GM12878 (cell line): ENCODE measurements around the gene OSBPL10. TPM values are rescaled to one million over a fixed set of nuclear protein-coding genes. Genes with fewer than 3 reads are reported as not detected.

Experiments used
- ATAC-seq: fragments of 200-7000 bp; cut with Tn5 transposase; 3 replicates; pipeline ENCODE4 v1.9.1; 2020; ENCODE audit warnings: mild to moderate bottlenecking, moderate library complexity
- BruUV-seq: library from RNA; stranded (reverse); fragments of 400-500 nt; replicated peaks from 2 replicates; lab custom pipeline; 2021; lab: Mats Ljungman, UMichigan
- CTCF ChIA-PET: fragments of 300-600 bp; sonication (Branson Sonifier 250); formaldehyde crosslinking; extraction: SDS; loops from one replicate; lab custom pipeline; 2021; ENCODE audit warnings: inconsistent platforms; lab: Yijun Ruan, JAX
- POLR2A ChIA-PET: fragments of 350-600 bp; formaldehyde crosslinking; extraction: SDS; loops from one replicate; lab custom pipeline; 2021; ENCODE audit warnings: inconsistent platforms; lab: Charles Lee
- RAD21 ChIA-PET: fragments of 300-600 bp; sonication (Branson Sonifier 250); formaldehyde crosslinking; loops from one replicate; lab custom pipeline; 2023; ENCODE audit warnings: antibody characterized with exemption; ENCODE audit not compliant: unreplicated experiment; lab: Charles Lee
- SMC1A ChIA-PET: fragments of 300-600 bp; sonication (Branson Sonifier 250); formaldehyde crosslinking; loops from one replicate; lab custom pipeline; 2023; ENCODE audit not compliant: unreplicated experiment, uncharacterized antibody; lab: Charles Lee
- DNase-seq: peaks from one replicate; pipeline ENCODE4 v3.0.0-alpha.2; 2011; ENCODE audit warnings: low read depth, low spot score
- FAIRE-seq: peaks from 3 replicates; lab custom pipeline; 2011; peaks lifted over from hg19 to GRCh38; lab: Jason Lieb, UNC
- H2AFZ ChIP-seq: 2 replicates; pipeline ENCODE4 v1.6.0; 2011; ENCODE audit warnings: low read depth, low read length, control low read depth; ENCODE audit not compliant: control insufficient read depth
- H3K27ac ChIP-seq: 2 replicates; pipeline ENCODE4 v1.5.1; 2011; ENCODE audit warnings: control low read depth; ENCODE audit not compliant: control insufficient read depth, insufficient read depth
- H3K27me3 ChIP-seq, 2 experiments: replicated peaks in 1 of 2; 2 replicates each; pipeline versions ENCODE4 v1.6.0 to v1.6.1; 2011; ENCODE audit warnings: low read length in 1 of 2; ENCODE audit not compliant: control insufficient read depth in 2 of 2, insufficient read depth in 2 of 2
- H3K36me3 ChIP-seq, 2 experiments: 2 replicates each; pipeline ENCODE4 v1.5.1; 2011; ENCODE audit warnings: low read length in 1 of 2; ENCODE audit not compliant: control insufficient read depth in 2 of 2, insufficient read depth in 2 of 2
- H3K4me1 ChIP-seq: 2 replicates; pipeline ENCODE4 v1.6.1; 2011; ENCODE audit warnings: mild to moderate bottlenecking, low read length, moderate library complexity, mixed read lengths; ENCODE audit not compliant: control insufficient read depth, insufficient read depth
- H3K4me2 ChIP-seq: 2 replicates; pipeline ENCODE4 v1.6.0; 2011; ENCODE audit warnings: control low read depth; ENCODE audit not compliant: control insufficient read depth, insufficient read depth
- H3K4me3 ChIP-seq: fragments of 200-600 bp; sonication (generic); 2 replicates; pipeline ENCODE4 v1.5.1; 2016
- H3K79me2 ChIP-seq: 2 replicates; pipeline ENCODE4 v1.6.0; 2011; ENCODE audit warnings: low read length; ENCODE audit not compliant: control insufficient read depth, insufficient read depth
- H3K9ac ChIP-seq: 2 replicates; pipeline ENCODE4 v1.8.0; 2011; ENCODE audit warnings: low read length, control low read depth, mixed read lengths; ENCODE audit not compliant: control insufficient read depth, insufficient read depth
- H3K9me3 ChIP-seq: replicated peaks from 3 replicates; pipeline ENCODE4 v1.5.1; 2011; ENCODE audit warnings: mild to moderate bottlenecking, low read length; ENCODE audit not compliant: control insufficient read depth, insufficient read depth
- H4K20me1 ChIP-seq: 2 replicates; pipeline ENCODE4 v1.6.0; 2011; ENCODE audit not compliant: control insufficient read depth, insufficient read depth
- CEBPB ChIP-seq, 2 experiments: fragments of 150-350 bp in 1 of 2; IDR thresholded peaks; 2 replicates each; pipeline ENCODE4 v1.6.1; 2012 to 2014; ENCODE audit warnings: low read depth in 2 of 2, low read length in 2 of 2, borderline replicate concordance in 1 of 2, inconsistent platforms in 1 of 2
- ETV6 ChIP-seq, 2 experiments: fragments of 450-650 bp in 1 of 2; IDR thresholded peaks in 1 of 2; conservative IDR thresholded peaks in 1 of 2; 2 replicates each; pipeline ENCODE4 v1.6.1; 2014; ENCODE audit warnings: antibody characterized with exemption in 1 of 2, borderline replicate concordance in 1 of 2, low read depth in 1 of 2, mild to moderate bottlenecking in 1 of 2, moderate library complexity in 1 of 2
- IKZF1 ChIP-seq: fragments of 450-650 bp; conservative IDR thresholded peaks from 2 replicates; pipeline ENCODE4 v1.6.1; 2017; ENCODE audit warnings: antibody characterized with exemption, mild to moderate bottlenecking
- PAX8 ChIP-seq: fragments of 450-650 bp; IDR thresholded peaks from 2 replicates; pipeline ENCODE4 v1.6.1; 2017; ENCODE audit warnings: mild to moderate bottlenecking, moderate library complexity
- RAD21 ChIP-seq: IDR thresholded peaks from 2 replicates; pipeline ENCODE4 v1.6.1; 2011; ENCODE audit warnings: mild to moderate bottlenecking, low read depth, low read length, moderate library complexity; ENCODE audit not compliant: insufficient read depth
- STAT3 ChIP-seq: IDR thresholded peaks from 2 replicates; pipeline ENCODE4 v1.6.1; 2011; ENCODE audit warnings: low read depth, low read length, improper control_type of control experiment
- SUZ12 ChIP-seq: fragments of 200-600 bp; sonication (generic); IDR thresholded peaks from one replicate; pipeline ENCODE4 v1.6.1; 2018; ENCODE audit warnings: antibody characterized with exemption, mild to moderate bottlenecking; ENCODE audit not compliant: unreplicated experiment
- YBX1 ChIP-seq: fragments of 450-650 bp; IDR thresholded peaks from 2 replicates; pipeline ENCODE4 v1.6.1; 2016; ENCODE audit warnings: antibody characterized with exemption
- ZNF384 ChIP-seq: IDR thresholded peaks from 2 replicates; pipeline ENCODE4 v1.6.1; 2012; ENCODE audit warnings: low read depth, mild to moderate bottlenecking, low read length, improper control_type of control experiment, borderline replicate concordance
- WGBS: methylation state at CpG from one replicate; pipeline ENCODE4 v1.1.6; 2016; ENCODE audit warnings: low lambda C conversion rate; ENCODE audit not compliant: insufficient replicate concordance, insufficient coverage; ENCODE audit errors: missing lambda C conversion rate; 5-methylcytosine and 5-hydroxymethylcytosine counted together
- in situ Hi-C: fragments of 300-500 bp; cut with MboI; formaldehyde crosslinking; loops from 9 replicates; pipeline ENCODE4 v1.14.3; 2018; ENCODE audit warnings: mixed read lengths
- intact Hi-C: fragments of 100-400 bp; cut with micrococcal nuclease; formaldehyde crosslinking; loops from one replicate; pipeline ENCODE4 v1.14.2; 2022; ENCODE audit not compliant: unreplicated experiment
- polyA plus RNA-seq, 11 experiments: library from polyadenylated mRNA; depleted of rRNA in 4 of 11; unstranded in 6 of 11; stranded (reverse) in 5 of 11; fragments of >200 nt; fragmentation: Nextera tagmentation in 4 of 11; fragmentation: Illumina TruSeq in 1 of 11; extraction: Ambion mirVana in 4 of 11; extraction: Trizol in 1 of 11; gene quantifications; 1 replicate in 1 of 11; 2 replicates in 10 of 11; pipeline versions ENCODE4 v1.2.1 to v1.2.3, GENCODE V29; 2011 to 2016; ENCODE audit warnings: inconsistent platforms in 2 of 11, missing spikeins in 2 of 11, low read depth in 1 of 11
- total RNA-seq, 4 experiments: library from RNA; depleted of rRNA in 3 of 4; stranded (reverse); fragments of >200 nt in 3 of 4; fragmentation: Illumina TruSeq in 1 of 4; extraction: Trizol in 1 of 4; gene quantifications; 2 replicates each; pipeline versions ENCODE4 v1.2.1 to v1.2.3, GENCODE V29; 2013 to 2021
- TF ChIP-seq, protein P1 (sequence below): fragments of 450-650 bp; IDR thresholded peaks from 2 replicates; pipeline ENCODE4 v1.6.1; 2017; ENCODE audit warnings: mild to moderate bottlenecking, moderate library complexity
- TF ChIP-seq, protein P2 (sequence below): fragments of 150-350 bp; IDR thresholded peaks from 2 replicates; pipeline ENCODE4 v1.6.1; 2016; ENCODE audit warnings: low read depth, low read length
- TF ChIP-seq, protein P3 (sequence below): IDR thresholded peaks from 2 replicates; pipeline ENCODE4 v1.6.1; 2011; ENCODE audit warnings: borderline replicate concordance, low read depth, mild to moderate bottlenecking, moderate library complexity, mixed read lengths, low read length; ENCODE audit not compliant: insufficient read depth; ENCODE audit errors: extremely low read length

Gene OSBPL10
- total and polyA plus RNA-seq, 10 of the 15 experiments (the other 5 are each of a cell fraction or from before 2014, with no cell fraction given), result 0.03 to 0.25 (median 0.09) TPM; not detected in 5

DNA sequence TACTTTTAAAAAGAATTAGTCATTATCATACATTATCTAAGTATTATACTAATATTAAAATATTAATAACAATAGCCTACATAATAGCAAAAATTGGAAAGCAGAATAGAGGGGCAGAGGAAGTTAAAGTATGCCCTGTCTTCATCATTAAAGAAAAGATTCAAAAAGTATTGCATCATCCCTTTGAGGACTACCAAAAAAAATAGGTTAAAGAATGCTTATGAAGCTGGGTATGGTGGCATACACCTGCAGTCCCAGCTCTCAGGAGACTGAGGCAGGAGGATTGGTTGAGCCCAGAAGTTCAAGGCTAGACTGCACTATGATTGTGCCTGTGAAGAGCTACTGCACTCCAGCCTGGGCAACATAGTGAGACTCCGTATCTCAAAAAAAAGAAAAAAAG, 240.7 kb downstream of the OSBPL10 start (continued):
- TF ChIP-seq, protein P1, sequence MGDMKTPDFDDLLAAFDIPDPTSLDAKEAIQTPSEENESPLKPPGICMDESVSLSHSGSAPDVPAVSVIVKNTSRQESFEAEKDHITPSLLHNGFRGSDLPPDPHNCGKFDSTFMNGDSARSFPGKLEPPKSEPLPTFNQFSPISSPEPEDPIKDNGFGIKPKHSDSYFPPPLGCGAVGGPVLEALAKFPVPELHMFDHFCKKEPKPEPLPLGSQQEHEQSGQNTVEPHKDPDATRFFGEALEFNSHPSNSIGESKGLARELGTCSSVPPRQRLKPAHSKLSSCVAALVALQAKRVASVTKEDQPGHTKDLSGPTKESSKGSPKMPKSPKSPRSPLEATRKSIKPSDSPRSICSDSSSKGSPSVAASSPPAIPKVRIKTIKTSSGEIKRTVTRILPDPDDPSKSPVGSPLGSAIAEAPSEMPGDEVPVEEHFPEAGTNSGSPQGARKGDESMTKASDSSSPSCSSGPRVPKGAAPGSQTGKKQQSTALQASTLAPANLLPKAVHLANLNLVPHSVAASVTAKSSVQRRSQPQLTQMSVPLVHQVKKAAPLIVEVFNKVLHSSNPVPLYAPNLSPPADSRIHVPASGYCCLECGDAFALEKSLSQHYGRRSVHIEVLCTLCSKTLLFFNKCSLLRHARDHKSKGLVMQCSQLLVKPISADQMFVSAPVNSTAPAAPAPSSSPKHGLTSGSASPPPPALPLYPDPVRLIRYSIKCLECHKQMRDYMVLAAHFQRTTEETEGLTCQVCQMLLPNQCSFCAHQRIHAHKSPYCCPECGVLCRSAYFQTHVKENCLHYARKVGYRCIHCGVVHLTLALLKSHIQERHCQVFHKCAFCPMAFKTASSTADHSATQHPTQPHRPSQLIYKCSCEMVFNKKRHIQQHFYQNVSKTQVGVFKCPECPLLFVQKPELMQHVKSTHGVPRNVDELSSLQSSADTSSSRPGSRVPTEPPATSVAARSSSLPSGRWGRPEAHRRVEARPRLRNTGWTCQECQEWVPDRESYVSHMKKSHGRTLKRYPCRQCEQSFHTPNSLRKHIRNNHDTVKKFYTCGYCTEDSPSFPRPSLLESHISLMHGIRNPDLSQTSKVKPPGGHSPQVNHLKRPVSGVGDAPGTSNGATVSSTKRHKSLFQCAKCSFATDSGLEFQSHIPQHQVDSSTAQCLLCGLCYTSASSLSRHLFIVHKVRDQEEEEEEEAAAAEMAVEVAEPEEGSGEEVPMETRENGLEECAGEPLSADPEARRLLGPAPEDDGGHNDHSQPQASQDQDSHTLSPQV, result no peak

DNA sequence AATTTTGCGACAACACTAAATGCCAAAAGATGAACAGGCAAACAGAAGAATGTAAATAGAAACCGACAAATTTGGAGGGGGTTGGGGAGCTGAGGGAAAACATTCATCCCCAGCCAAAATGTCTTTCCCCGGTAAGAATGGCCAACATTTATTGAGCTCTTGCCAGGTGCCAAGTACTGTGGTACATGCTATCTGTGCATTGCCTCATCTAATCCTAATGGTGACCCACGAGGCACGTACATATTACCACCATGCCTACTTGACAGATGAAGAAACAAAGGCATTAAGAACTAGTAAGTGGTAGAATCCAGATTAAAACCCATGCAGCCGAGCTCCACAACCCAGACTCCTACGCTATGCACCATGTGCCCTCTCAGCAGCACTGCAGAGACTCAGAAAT, 242.7 kb downstream of the OSBPL10 start:
- ChIA-PET POLR2A (no interaction called here), CTCF (interaction anchor here (0.7 to 1.2 kb wide), 2 partner anchors 11 to 172 kb away, joined by 3 to 4 read pairs; no protein-coding TSS in a partner anchor), SMC1A (interaction anchor here (1.0 to 2.1 kb wide), 2 partner anchors 11 to 15 kb away, joined by 3 to 4 read pairs; no protein-coding TSS in a partner anchor), RAD21 (no interaction called here)
- FAIRE-seq (no peak), DNase-seq (no peak), ATAC-seq (no peak)
- H3K27me3 ChIP-seq, result peaks cover 3 to 4% of the 10 kb centered on the region in 2 experiments; a peak in 3 of 4 replicates
- BruUV-seq, result no TSS peak
- H3K36me3 ChIP-seq, result no peaks in the 10 kb centered on the region
- H3K9ac ChIP-seq, result no peak overlapping the region
- no peak overlapping the region for H3K27ac ChIP-seq
- no peaks in the 10 kb centered on the region for H3K4me1 ChIP-seq
- WGBS, result 55% methylated on average over 7 of the region's 7 CpGs
- no peak overlapping the region for H2AFZ ChIP-seq
- H3K9me3 ChIP-seq, result no peaks in the 10 kb centered on the region
- in situ Hi-C loops, result no loop called here
- H3K79me2 ChIP-seq, result no peaks in the 10 kb centered on the region
- no peak overlapping the region for H3K4me2 ChIP-seq
- no peaks in the 10 kb centered on the region for H4K20me1 ChIP-seq
- intact Hi-C loops, result no loop called here
- H3K4me3 ChIP-seq, result no peak overlapping the region
- TF ChIP-seq ETV6 (conservative IDR thresholded peaks at IDR 0.05 in 1 of 2, IDR thresholded peaks at IDR 0.05 in 1 of 2; ENCODE audit: borderline replicate concordance in 1 of 2, low read depth in 1 of 2), result no peak
- TF ChIP-seq SUZ12, result no peak
- TF ChIP-seq YBX1, result no peak
- no peak for TF ChIP-seq ZNF384
- TF ChIP-seq PAX8, result no peak
- no peak for TF ChIP-seq RAD21
- TF ChIP-seq IKZF1, result no peak
- TF ChIP-seq, protein P2, sequence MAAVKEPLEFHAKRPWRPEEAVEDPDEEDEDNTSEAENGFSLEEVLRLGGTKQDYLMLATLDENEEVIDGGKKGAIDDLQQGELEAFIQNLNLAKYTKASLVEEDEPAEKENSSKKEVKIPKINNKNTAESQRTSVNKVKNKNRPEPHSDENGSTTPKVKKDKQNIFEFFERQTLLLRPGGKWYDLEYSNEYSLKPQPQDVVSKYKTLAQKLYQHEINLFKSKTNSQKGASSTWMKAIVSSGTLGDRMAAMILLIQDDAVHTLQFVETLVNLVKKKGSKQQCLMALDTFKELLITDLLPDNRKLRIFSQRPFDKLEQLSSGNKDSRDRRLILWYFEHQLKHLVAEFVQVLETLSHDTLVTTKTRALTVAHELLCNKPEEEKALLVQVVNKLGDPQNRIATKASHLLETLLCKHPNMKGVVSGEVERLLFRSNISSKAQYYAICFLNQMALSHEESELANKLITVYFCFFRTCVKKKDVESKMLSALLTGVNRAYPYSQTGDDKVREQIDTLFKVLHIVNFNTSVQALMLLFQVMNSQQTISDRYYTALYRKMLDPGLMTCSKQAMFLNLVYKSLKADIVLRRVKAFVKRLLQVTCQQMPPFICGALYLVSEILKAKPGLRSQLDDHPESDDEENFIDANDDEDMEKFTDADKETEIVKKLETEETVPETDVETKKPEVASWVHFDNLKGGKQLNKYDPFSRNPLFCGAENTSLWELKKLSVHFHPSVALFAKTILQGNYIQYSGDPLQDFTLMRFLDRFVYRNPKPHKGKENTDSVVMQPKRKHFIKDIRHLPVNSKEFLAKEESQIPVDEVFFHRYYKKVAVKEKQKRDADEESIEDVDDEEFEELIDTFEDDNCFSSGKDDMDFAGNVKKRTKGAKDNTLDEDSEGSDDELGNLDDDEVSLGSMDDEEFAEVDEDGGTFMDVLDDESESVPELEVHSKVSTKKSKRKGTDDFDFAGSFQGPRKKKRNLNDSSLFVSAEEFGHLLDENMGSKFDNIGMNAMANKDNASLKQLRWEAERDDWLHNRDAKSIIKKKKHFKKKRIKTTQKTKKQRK, result no peak
- TF ChIP-seq CEBPB (IDR thresholded peaks at IDR 0.05; ENCODE audit: borderline replicate concordance in 1 of 2, low read depth in 2 of 2, low read length in 2 of 2), result no peak
- no peak for TF ChIP-seq STAT3
- TF ChIP-seq, protein P3, sequence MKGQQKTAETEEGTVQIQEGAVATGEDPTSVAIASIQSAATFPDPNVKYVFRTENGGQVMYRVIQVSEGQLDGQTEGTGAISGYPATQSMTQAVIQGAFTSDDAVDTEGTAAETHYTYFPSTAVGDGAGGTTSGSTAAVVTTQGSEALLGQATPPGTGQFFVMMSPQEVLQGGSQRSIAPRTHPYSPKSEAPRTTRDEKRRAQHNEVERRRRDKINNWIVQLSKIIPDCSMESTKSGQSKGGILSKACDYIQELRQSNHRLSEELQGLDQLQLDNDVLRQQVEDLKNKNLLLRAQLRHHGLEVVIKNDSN, result no peak
